ENCODE data around the gene ATP2A2. TPM values are rescaled to one million over a fixed set of nuclear protein-coding genes. Genes with fewer than 3 reads are reported as not detected.

Gene ATP2A2
- total and polyA plus RNA-seq, 7 experiments from 2014 or later = 2.1 to 160 (median 82.8) TPM

- POLR2A ChIA-PET = interaction anchor here (0.6 to 0.7 kb wide), 4 partner anchors 162 to 567 kb away, joined by 3 to 6 read pairs (median 3); no protein-coding TSS in a partner anchor
- Histone ChIP-seq H3K9me3 (ENCODE audit: control insufficient read depth in 2 of 3, low read length in 3 of 3) (no peaks in the 10 kb centered on the region), H3K4me3 (ENCODE audit: low read length) (no peak overlapping the region), H3K27ac (ENCODE audit: low read depth, low read length) (no peak overlapping the region), H3K36me3 (ENCODE audit: control insufficient read depth in 2 of 3, insufficient read depth in 3 of 3, low read length in 3 of 3) (peaks cover 0 to 28% (median 0%) of the 10 kb centered on the region in 3 experiments), H3K4me1 (ENCODE audit: control insufficient read depth in 2 of 2, insufficient read depth in 2 of 2, low read length in 2 of 2) (peaks cover 12 to 21% of the 10 kb centered on the region in 2 donors), H3K27me3 (ENCODE audit: control insufficient read depth in 2 of 2, insufficient read depth in 2 of 2, low read length in 2 of 2) (no peaks in the 10 kb centered on the region)
- Mint-ChIP-seq H3K4me1 (peaks cover 44 to 73% (median 68%) of the 10 kb centered on the region in 7 donors), H3K27me3 (no peaks in the 10 kb centered on the region), H3K4me3 (peak overlapping the region in 5 of 10 donors; percentile 20 to 37 (median 35)), H3K9me3 (no peaks in the 10 kb centered on the region), H3K27ac (peak overlapping the region in 1 of 9 donors; percentile 23), H3K36me3 (peaks cover 0 to 41% (median 6%) of the 10 kb centered on the region in 5 donors)
- DNase-seq = no peak
- peak; percentile 15 for ATAC-seq
- CTCF ChIA-PET = no interaction called here
- intact Hi-C loops (cut with micrococcal nuclease) = loop anchor here in 1 of 2 donors (10.0 kb wide), 1 partner anchor 402 kb away; the partner anchor contains the start of gene GLTP
Measured at GRCh38 chr12:110286623-110287022, 5.6 kb downstream of the ATP2A2 start.

GRCh38 chr12:110287986-110288385, 6.9 kb downstream of the ATP2A2 start:
- CTCF ChIA-PET = interaction anchor here (0.6 kb wide), 1 partner anchor 157 kb away, joined by 3 read pairs; no protein-coding TSS in a partner anchor
- ATAC-seq (no peak), DNase-seq (no peak)
- POLR2A ChIA-PET = interaction anchor here (0.6 kb wide), 1 partner anchor 1196 kb away, joined by 3 read pairs; no protein-coding TSS in a partner anchor
- H3K4me3 Mint-ChIP-seq = no peak overlapping the region
- peaks cover 12 to 14% of the 10 kb centered on the region in 2 donors for H3K4me1 ChIP-seq (ENCODE audit: control insufficient read depth in 2 of 2, insufficient read depth in 2 of 2, low read length in 2 of 2)
- no peaks in the 10 kb centered on the region for H3K27me3 ChIP-seq (ENCODE audit: control insufficient read depth in 2 of 2, insufficient read depth in 2 of 2, low read length in 2 of 2)
- peak overlapping the region in 1 of 9 donors; percentile 11 for H3K27ac Mint-ChIP-seq
- intact Hi-C loops (cut with micrococcal nuclease) = loop anchor here in 1 of 2 donors (10.0 kb wide), 1 partner anchor 403 kb away; the partner anchor contains the start of gene GLTP
- peaks cover 36 to 71% (median 60%) of the 10 kb centered on the region in 7 donors for H3K4me1 Mint-ChIP-seq
- H3K36me3 ChIP-seq (ENCODE audit: control insufficient read depth in 2 of 3, insufficient read depth in 3 of 3, low read length in 3 of 3) = peaks cover 0 to 42% (median 14%) of the 10 kb centered on the region in 3 experiments
- no peak overlapping the region for H3K4me3 ChIP-seq (ENCODE audit: low read length)
- no peaks in the 10 kb centered on the region for H3K27me3 Mint-ChIP-seq
- H3K9me3 Mint-ChIP-seq = no peaks in the 10 kb centered on the region
- peaks cover 0 to 39% (median 17%) of the 10 kb centered on the region in 5 donors for H3K36me3 Mint-ChIP-seq
- H3K9me3 ChIP-seq (ENCODE audit: control insufficient read depth in 2 of 3, low read length in 3 of 3) = no peaks in the 10 kb centered on the region
- H3K27ac ChIP-seq (ENCODE audit: low read depth, low read length) = no peak overlapping the region

- H3K9me3 ChIP-seq (ENCODE audit: control insufficient read depth in 2 of 3, low read length in 3 of 3) = no peaks in the 10 kb centered on the region
- peaks cover under 1 to 43% (median 14%) of the 10 kb centered on the region in 3 experiments for H3K36me3 ChIP-seq (ENCODE audit: control insufficient read depth in 2 of 3, insufficient read depth in 3 of 3, low read length in 3 of 3)
- Mint-ChIP-seq H3K27me3 (no peaks in the 10 kb centered on the region), H3K4me3 (no peak overlapping the region), H3K4me1 (peaks cover 27 to 62% (median 52%) of the 10 kb centered on the region in 7 donors), H3K27ac (peak overlapping the region in 6 of 9 donors; percentile 3 to 80 (median 22)), H3K9me3 (peaks cover 0 to 1% (median 0%) of the 10 kb centered on the region in 11 donors), H3K36me3 (peaks cover 0 to 34% (median 21%) of the 10 kb centered on the region in 5 donors)
- H3K4me1 ChIP-seq (ENCODE audit: control insufficient read depth in 2 of 2, insufficient read depth in 2 of 2, low read length in 2 of 2) = peaks cover 2 to 9% of the 10 kb centered on the region in 2 donors
- H3K27ac ChIP-seq (ENCODE audit: low read depth, low read length) = no peak overlapping the region
- no peak overlapping the region for H3K4me3 ChIP-seq (ENCODE audit: low read length)
- ChIA-PET CTCF (no interaction called here), POLR2A (interaction anchor here (0.5 to 1.0 kb wide), 2 partner anchors 8 to 531 kb away, joined by 3 read pairs; partner anchors contain the start of gene ATP2A2)
- intact Hi-C loops (cut with micrococcal nuclease) = loop anchor here in 1 of 2 donors (10.0 kb wide), 1 partner anchor 404 kb away; the partner anchor contains the start of gene GLTP
- H3K27me3 ChIP-seq (ENCODE audit: control insufficient read depth in 2 of 2, insufficient read depth in 2 of 2, low read length in 2 of 2) = no peaks in the 10 kb centered on the region
- DNase-seq (no peak), ATAC-seq (no peak)
Measured at GRCh38 chr12:110289044-110289710, 8.1 kb downstream of the ATP2A2 start.

- ChIA-PET POLR2A (interaction anchor here (0.5 to 1.0 kb wide), 2 partner anchors 9 to 531 kb away, joined by 3 read pairs; partner anchors contain the start of gene ATP2A2), CTCF (no interaction called here)
- Histone ChIP-seq H3K4me1 (ENCODE audit: control insufficient read depth in 2 of 2, insufficient read depth in 2 of 2, low read length in 2 of 2) (peaks cover 0 to 3% of the 10 kb centered on the region in 2 donors), H3K4me3 (ENCODE audit: low read length) (no peak overlapping the region), H3K9me3 (ENCODE audit: control insufficient read depth in 2 of 3, low read length in 3 of 3) (no peaks in the 10 kb centered on the region), H3K27me3 (ENCODE audit: control insufficient read depth in 2 of 2, insufficient read depth in 2 of 2, low read length in 2 of 2) (no peaks in the 10 kb centered on the region), H3K27ac (ENCODE audit: low read depth, low read length) (no peak overlapping the region), H3K36me3 (ENCODE audit: control insufficient read depth in 2 of 3, insufficient read depth in 3 of 3, low read length in 3 of 3) (peaks cover 4 to 48% (median 14%) of the 10 kb centered on the region in 3 experiments)
- Mint-ChIP-seq H3K4me1 (peaks cover 23 to 57% (median 47%) of the 10 kb centered on the region in 7 donors), H3K4me3 (no peak overlapping the region), H3K9me3 (peaks cover 0 to 1% (median 0%) of the 10 kb centered on the region in 11 donors), H3K36me3 (peaks cover 0 to 32% (median 24%) of the 10 kb centered on the region in 5 donors), H3K27ac (peak overlapping the region in 2 of 9 donors; percentile 3 to 8), H3K27me3 (no peaks in the 10 kb centered on the region)
- intact Hi-C loops (cut with micrococcal nuclease) = loop anchor here in 1 of 2 donors (10.0 kb wide), 1 partner anchor 405 kb away; the partner anchor contains the start of gene GLTP
- DNase-seq = no peak
- ATAC-seq = no peak
Measured at GRCh38 chr12:110289711-110290078, 8.6 kb downstream of the ATP2A2 start.

- ChIA-PET CTCF (no interaction called here), POLR2A (no interaction called here)
- intact Hi-C loops (cut with micrococcal nuclease) = no loop called here
- Mint-ChIP-seq H3K9me3 (no peaks in the 10 kb centered on the region), H3K4me3 (peak overlapping the region in 2 of 10 donors; percentile 13 to 37), H3K27me3 (no peaks in the 10 kb centered on the region), H3K4me1 (peaks cover 22 to 53% (median 47%) of the 10 kb centered on the region in 7 donors), H3K36me3 (peaks cover 10 to 56% (median 26%) of the 10 kb centered on the region in 5 donors), H3K27ac (peak overlapping the region in 8 of 9 donors; percentile 3 to 63 (median 48))
- Histone ChIP-seq H3K4me1 (ENCODE audit: control insufficient read depth in 2 of 2, insufficient read depth in 2 of 2, low read length in 2 of 2) (peaks cover 0 to 8% of the 10 kb centered on the region in 2 donors), H3K4me3 (ENCODE audit: low read length) (no peak overlapping the region), H3K27ac (ENCODE audit: low read depth, low read length) (peak overlapping the region; percentile 40), H3K36me3 (ENCODE audit: control insufficient read depth in 2 of 3, insufficient read depth in 3 of 3, low read length in 3 of 3) (peaks cover 0 to 66% (median 24%) of the 10 kb centered on the region in 3 experiments), H3K9me3 (ENCODE audit: control insufficient read depth in 2 of 3, low read length in 3 of 3) (no peaks in the 10 kb centered on the region), H3K27me3 (ENCODE audit: control insufficient read depth in 2 of 2, insufficient read depth in 2 of 2, low read length in 2 of 2) (no peaks in the 10 kb centered on the region)
- DNase-seq (no peak), ATAC-seq (no peak)
Measured at GRCh38 chr12:110301065-110301806, 20.2 kb downstream of the ATP2A2 start.

- Mint-ChIP-seq H3K4me1 (peaks cover 35 to 66% (median 54%) of the 10 kb centered on the region in 7 donors), H3K36me3 (peaks cover 14 to 47% (median 34%) of the 10 kb centered on the region in 5 donors), H3K9me3 (no peaks in the 10 kb centered on the region), H3K27ac (peak overlapping the region in 2 of 9 donors; percentile 28 to 32), H3K4me3 (no peak overlapping the region), H3K27me3 (no peaks in the 10 kb centered on the region)
- ChIA-PET CTCF (no interaction called here), POLR2A (no interaction called here)
- intact Hi-C loops (cut with micrococcal nuclease) = no loop called here
- H3K27ac ChIP-seq (ENCODE audit: low read depth, low read length) = no peak overlapping the region
- peaks cover 0 to 8% of the 10 kb centered on the region in 2 donors for H3K4me1 ChIP-seq (ENCODE audit: control insufficient read depth in 2 of 2, insufficient read depth in 2 of 2, low read length in 2 of 2)
- H3K4me3 ChIP-seq (ENCODE audit: low read length) = no peak overlapping the region
- DNase-seq (no peak), ATAC-seq (no peak)
- no peaks in the 10 kb centered on the region for H3K9me3 ChIP-seq (ENCODE audit: control insufficient read depth in 2 of 3, low read length in 3 of 3)
- H3K36me3 ChIP-seq (ENCODE audit: control insufficient read depth in 2 of 3, insufficient read depth in 3 of 3, low read length in 3 of 3) = peaks cover 0 to 47% (median 10%) of the 10 kb centered on the region in 3 experiments
- H3K27me3 ChIP-seq (ENCODE audit: control insufficient read depth in 2 of 2, insufficient read depth in 2 of 2, low read length in 2 of 2) = no peaks in the 10 kb centered on the region
Measured at GRCh38 chr12:110304061-110304551, 23.1 kb downstream of the ATP2A2 start.

All from naive thymus-derived CD4-positive, alpha-beta T cell (primary cell).